K562 (cell line): ENCODE data around the gene DZIP1. TPM values are rescaled to one million over a fixed set of nuclear protein-coding genes. Genes with fewer than 3 reads are reported as not detected.

Experiments used
- ATAC-seq: fragments of 200-7000 bp; cut with Tn5 transposase; 3 replicates; pipeline ENCODE4 v1.9.1; 2020; ENCODE audit warnings: moderate library complexity
- Bru-seq: library from RNA; stranded (reverse); fragments of 400-500 nt; gene quantifications from one replicate; lab custom pipeline; 2021; lab: Mats Ljungman, UMichigan
- BruChase-seq, 2 experiments: library from RNA; stranded (reverse); fragments of 400-500 nt; gene quantifications; one replicate each; lab custom pipeline; 2021; lab: Mats Ljungman, UMichigan
- BruUV-seq: library from RNA; stranded (reverse); fragments of 400-500 nt; replicated peaks from 2 replicates; lab custom pipeline; 2021; lab: Mats Ljungman, UMichigan
- CTCF ChIA-PET: fragments of 300-600 bp; formaldehyde crosslinking; extraction: SDS; loops from one replicate; lab custom pipeline; 2021; ENCODE audit warnings: low intra/inter-chr PET ratio; lab: Yijun Ruan, JAX
- POLR2A ChIA-PET: fragments of 300-600, 350-650 bp; sonication (Branson Sonifier 250); formaldehyde crosslinking; extraction: SDS; loops from one replicate; lab custom pipeline; 2021; ENCODE audit warnings: antibody characterized with exemption, inconsistent platforms; lab: Yijun Ruan, JAX
- DNase-seq, 4 experiments: peaks; one replicate each; pipeline versions ENCODE4 v3.0.0 to v3.0.0-alpha.2; 2011 to 2018; ENCODE audit warnings: low spot score in 3 of 4, mixed read lengths in 3 of 4; ENCODE audit errors: extremely low read depth in 1 of 4
- FAIRE-seq: peaks from 2 replicates; lab custom pipeline; 2011; peaks lifted over from hg19 to GRCh38; lab: Jason Lieb, UNC
- H2AFZ ChIP-seq: 2 replicates; pipeline ENCODE4 v1.6.0; 2011; ENCODE audit warnings: low read depth, low read length, control low read depth, inconsistent platforms
- H3K27ac ChIP-seq: fragments of 200-600 bp; 3 replicates; pipeline ENCODE4 v1.8.0; 2011; ENCODE audit warnings: low read depth, mild to moderate bottlenecking, control low read depth, inconsistent platforms, low read length, moderate library complexity, mixed read lengths; ENCODE audit errors: extremely low read depth
- H3K27me3 ChIP-seq, 2 experiments: fragments of 300-600 bp in 1 of 2; 2 replicates in 1 of 2; 3 replicates in 1 of 2; pipeline versions ENCODE4 v1.6.0 to v1.8.0; 2011; ENCODE audit warnings: inconsistent platforms in 2 of 2, low read length in 2 of 2, mild to moderate bottlenecking in 1 of 2, mixed read lengths in 1 of 2, moderate library complexity in 1 of 2; ENCODE audit not compliant: control insufficient read depth in 2 of 2, insufficient read depth in 2 of 2
- H3K36me3 ChIP-seq: fragments of 300-600 bp; 3 replicates; pipeline ENCODE4 v1.8.0; 2011; ENCODE audit warnings: mild to moderate bottlenecking, low read length, inconsistent platforms; ENCODE audit not compliant: control insufficient read depth, insufficient read depth
- H3K4me1 ChIP-seq, 2 experiments: fragments of 200-600 bp in 1 of 2; replicated peaks in 1 of 2; 2 replicates in 1 of 2; 3 replicates in 1 of 2; pipeline versions ENCODE4 v1.5.1 to v1.8.0; 2011; ENCODE audit warnings: inconsistent platforms in 2 of 2, low read length in 2 of 2, mild to moderate bottlenecking in 1 of 2, mixed read lengths in 1 of 2, moderate library complexity in 1 of 2; ENCODE audit not compliant: control insufficient read depth in 2 of 2, insufficient read depth in 2 of 2
- H3K4me2 ChIP-seq: 2 replicates; pipeline ENCODE4 v1.6.1; 2011; ENCODE audit warnings: low read length, control low read depth, inconsistent platforms, mixed read lengths; ENCODE audit not compliant: insufficient read depth
- H3K4me3 ChIP-seq: fragments of 200-600 bp; sonication (generic), shearing (Covaris generic); 2 replicates; pipeline ENCODE4 v1.5.1; 2016; ENCODE audit warnings: control low read depth, inconsistent platforms
- H3K79me2 ChIP-seq: fragments of 200-600 bp; 3 replicates; pipeline ENCODE4 v1.8.0; 2011; ENCODE audit warnings: low read length, inconsistent platforms; ENCODE audit not compliant: control insufficient read depth, insufficient read depth
- H3K9ac ChIP-seq, 2 experiments: 2 replicates each; pipeline versions ENCODE4 v1.6.0 to v1.6.1; 2011; ENCODE audit warnings: low read depth in 2 of 2, low read length in 2 of 2, control low read depth in 1 of 2, inconsistent platforms in 1 of 2, mild to moderate bottlenecking in 1 of 2, mixed read lengths in 1 of 2; ENCODE audit not compliant: insufficient read depth in 1 of 2
- H3K9me1 ChIP-seq: one replicate; pipeline ENCODE4 v1.6.0; 2011; ENCODE audit warnings: inconsistent platforms, mild to moderate bottlenecking, low read length, moderate library complexity; ENCODE audit not compliant: control insufficient read depth, insufficient read depth
- H3K9me3 ChIP-seq: replicated peaks from 2 replicates; pipeline ENCODE4 v1.5.1; 2011; ENCODE audit warnings: low read depth, low read length, inconsistent platforms; ENCODE audit not compliant: control insufficient read depth, insufficient read depth
- H4K20me1 ChIP-seq: replicated peaks from 2 replicates; pipeline ENCODE4 v1.6.1; 2011; ENCODE audit warnings: low read length, inconsistent platforms, mixed read lengths; ENCODE audit not compliant: control insufficient read depth, insufficient read depth
- ARID3B ChIP-seq: fragments of 250-450 bp; sonication (Bioruptor Pico); IDR thresholded peaks from 2 replicates; pipeline ENCODE4 v1.4.0; 2020; ENCODE audit warnings: borderline replicate concordance
- BMI1 ChIP-seq: fragments of 150-350 bp; IDR thresholded peaks from 2 replicates; pipeline ENCODE4 v1.6.1; 2014; ENCODE audit warnings: low read length
- E2F3 ChIP-seq: fragments of 250-450 bp; sonication (Bioruptor Pico); IDR thresholded peaks from 2 replicates; pipeline ENCODE4 v1.4.0; 2020; ENCODE audit warnings: mild to moderate bottlenecking
- IRF2 ChIP-seq: sonication (generic); formaldehyde crosslinking; IDR thresholded peaks from 2 replicates; pipeline ENCODE4 v1.8.1; 2022; ENCODE audit warnings: mild to moderate bottlenecking, missing genetic modification reagents
- NFYB ChIP-seq: IDR thresholded peaks from 2 replicates; pipeline ENCODE4 v1.6.1; 2011; ENCODE audit warnings: mild to moderate bottlenecking, moderate library complexity; ENCODE audit not compliant: insufficient read length; ENCODE audit errors: extremely low read depth
- POLR2AphosphoS5 ChIP-seq: IDR thresholded peaks from 2 replicates; pipeline ENCODE4 v1.6.1; 2011; ENCODE audit warnings: mild to moderate bottlenecking, low read depth, low read length, moderate library complexity; ENCODE audit not compliant: control insufficient read depth, insufficient read depth
- PURB ChIP-seq: sonication (generic); formaldehyde crosslinking; IDR thresholded peaks from 2 replicates; pipeline ENCODE4 v1.9.0; 2021; ENCODE audit warnings: low read depth, mild to moderate bottlenecking, missing genetic modification reagents
- RFX5 ChIP-seq: IDR thresholded peaks from 2 replicates; pipeline ENCODE4 v1.6.1; 2011; ENCODE audit warnings: low read depth, mild to moderate bottlenecking, improper control_type of control experiment, low read length
- SP2 ChIP-seq: IDR thresholded peaks from 2 replicates; pipeline ENCODE4 v1.6.1; 2011; ENCODE audit warnings: mild to moderate bottlenecking, low read depth, low read length, moderate library complexity; ENCODE audit not compliant: poor library complexity, severe bottlenecking; ENCODE audit errors: extremely low read depth
- WGBS: fragments of 100-300 bp; shearing (Covaris generic); methylation state at CpG from one replicate; pipeline ENCODE4 v1.1.6; 2016; ENCODE audit warnings: low coverage, mixed read lengths; ENCODE audit not compliant: insufficient coverage; ENCODE audit errors: missing lambda C conversion rate; 5-methylcytosine and 5-hydroxymethylcytosine counted together
- in situ Hi-C: fragments of 300-500 bp; cut with MboI; formaldehyde crosslinking; loops from 4 replicates; pipeline ENCODE4 v1.15.0; 2018; ENCODE audit warnings: inconsistent platforms, mixed read lengths
- intact Hi-C: fragments of 100-400 bp; cut with micrococcal nuclease; formaldehyde crosslinking; loops from 2 replicates; pipeline ENCODE4 v1.14.2; 2022
- long read RNA-seq, 3 experiments: library from polyadenylated mRNA in 2 of 3; library from RNA in 1 of 3; unstranded in 2 of 3; stranded (forward) in 1 of 3; transcript quantifications; one replicate each; pipeline ENCODE4 v2.0.0, GENCODE V29; 2019 to 2022
- polyA minus RNA-seq, 3 experiments: library from RNA; depleted of rRNA, polyadenylated mRNA; stranded (reverse); fragments of >200 nt; gene quantifications; 2 replicates each; pipeline ENCODE4 v1.2.3, GENCODE V29; 2011
- polyA plus RNA-seq, 8 experiments: library from polyadenylated mRNA; depleted of rRNA in 4 of 8; stranded (reverse) in 5 of 8; unstranded in 3 of 8; fragments of >200 nt; fragmentation: Nextera tagmentation in 2 of 8; fragmentation: Illumina TruSeq in 1 of 8; extraction: Ambion mirVana in 2 of 8; extraction: Trizol in 1 of 8; gene quantifications; 2 replicates each; pipeline versions ENCODE4 v1.2.1 to v1.2.3, GENCODE V29; 2011 to 2014; ENCODE audit warnings: inconsistent platforms in 1 of 8, missing spikeins in 1 of 8
- total RNA-seq, 7 experiments: library from RNA; depleted of rRNA in 6 of 7; stranded (reverse); fragments of >200 nt in 6 of 7; fragmentation: Illumina TruSeq in 2 of 7; extraction: Trizol in 2 of 7; gene quantifications; 2 replicates each; pipeline versions ENCODE4 v1.2.1 to v1.2.3, GENCODE V29; 2011 to 2021; ENCODE audit warnings: low replicate concordance in 1 of 7
- TF ChIP-seq, protein P1 (sequence below): fragments of 150-350 bp; conservative IDR thresholded peaks from 2 replicates; pipeline ENCODE4 v1.6.1; 2014; ENCODE audit warnings: low read length

DZIP1 gene, protein sequence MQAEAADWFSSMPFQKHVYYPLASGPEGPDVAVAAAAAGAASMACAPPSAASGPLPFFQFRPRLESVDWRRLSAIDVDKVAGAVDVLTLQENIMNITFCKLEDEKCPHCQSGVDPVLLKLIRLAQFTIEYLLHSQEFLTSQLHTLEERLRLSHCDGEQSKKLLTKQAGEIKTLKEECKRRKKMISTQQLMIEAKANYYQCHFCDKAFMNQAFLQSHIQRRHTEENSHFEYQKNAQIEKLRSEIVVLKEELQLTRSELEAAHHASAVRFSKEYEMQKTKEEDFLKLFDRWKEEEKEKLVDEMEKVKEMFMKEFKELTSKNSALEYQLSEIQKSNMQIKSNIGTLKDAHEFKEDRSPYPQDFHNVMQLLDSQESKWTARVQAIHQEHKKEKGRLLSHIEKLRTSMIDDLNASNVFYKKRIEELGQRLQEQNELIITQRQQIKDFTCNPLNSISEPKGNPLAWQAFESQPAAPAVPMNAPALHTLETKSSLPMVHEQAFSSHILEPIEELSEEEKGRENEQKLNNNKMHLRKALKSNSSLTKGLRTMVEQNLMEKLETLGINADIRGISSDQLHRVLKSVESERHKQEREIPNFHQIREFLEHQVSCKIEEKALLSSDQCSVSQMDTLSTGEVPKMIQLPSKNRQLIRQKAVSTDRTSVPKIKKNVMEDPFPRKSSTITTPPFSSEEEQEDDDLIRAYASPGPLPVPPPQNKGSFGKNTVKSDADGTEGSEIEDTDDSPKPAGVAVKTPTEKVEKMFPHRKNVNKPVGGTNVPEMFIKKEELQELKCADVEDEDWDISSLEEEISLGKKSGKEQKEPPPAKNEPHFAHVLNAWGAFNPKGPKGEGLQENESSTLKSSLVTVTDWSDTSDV
- not detected in 2 replicates for total RNA-seq (2011; cell fraction: chromatin; rRNA removed; ENCODE audit: low replicate concordance)
- total RNA-seq (2011; cell fraction: nucleolus; rRNA removed): not detected in 2 replicates
- not detected in 2 replicates for total RNA-seq (2011; cell fraction: nucleoplasm; rRNA removed)
- total RNA-seq (2014; rRNA removed) (not detected in 2 replicates), total RNA-seq (2014; rRNA removed; fragmentation: Illumina TruSeq; extraction: Trizol) (not detected in 2 replicates), total RNA-seq (2015; rRNA removed; fragmentation: Illumina TruSeq; extraction: Trizol) (not detected in 2 replicates), total RNA-seq (2021) (0.07 TPM in 2 replicates), polyA plus RNA-seq (2011; rRNA removed) (not detected in 2 replicates), polyA plus RNA-seq (2014; fragmentation: Illumina TruSeq; extraction: Trizol) (not detected in 2 replicates), polyA plus RNA-seq (2014; fragmentation: Nextera tagmentation; extraction: Ambion mirVana) (not detected), polyA plus RNA-seq (2014; rRNA removed) (not detected in 2 replicates), polyA minus RNA-seq (2011; rRNA and poly(A)+ RNA removed) (not detected in 2 replicates), Bru-seq, nascent RNA (percentile 5 among the genes with signal in this experiment), BruChase-seq, experiment 1, labeled RNA remaining after a 2-hour chase (percentile 10 among the genes with signal in this experiment), BruChase-seq, experiment 2, labeled RNA remaining after a 6-hour chase (percentile 2 among the genes with signal in this experiment)
- 0.01 TPM in 1 of 2 replicates, not detected in the other for polyA plus RNA-seq (2011; cell fraction: cytosol; rRNA removed)
- not detected in 2 replicates for polyA plus RNA-seq (2011; cell fraction: nucleus; rRNA removed)
- not detected in 2 replicates for polyA plus RNA-seq (2012)
- polyA minus RNA-seq (2011; cell fraction: cytosol; rRNA and poly(A)+ RNA removed): not detected in 2 replicates
- not detected in 2 replicates for polyA minus RNA-seq (2011; cell fraction: nucleus; rRNA and poly(A)+ RNA removed)
- long read RNA-seq, experiment 1: 0 reads
- long read RNA-seq, experiment 2: 0 reads
- long read RNA-seq, experiment 3: 0 reads

- ChIA-PET CTCF (no interaction called here), POLR2A (no interaction called here)
- Histone ChIP-seq H3K79me2 (no peaks in the 10 kb centered on the region), H4K20me1 (no peaks in the 10 kb centered on the region), H3K9me1 (no peaks in the 10 kb centered on the region), H3K36me3 (no peaks in the 10 kb centered on the region), H3K4me1 (peaks cover 0 to 17% of the 10 kb centered on the region in 2 experiments; a peak in 2 of 5 replicates), H3K9ac (no peak within 1 kb of the TSS), H3K4me2 (no peak within 1 kb of the TSS), H2AFZ (no peak within 1 kb of the TSS), H3K4me3 (no peak within 1 kb of the TSS), H3K27ac (no peak within 1 kb of the TSS), H3K27me3 (peaks cover 13 to 24% of the 10 kb centered on the region in 2 experiments), H3K9me3 (no peaks in the 10 kb centered on the region)
- intact Hi-C loops: no loop called here
- in situ Hi-C loops: no loop called here
- FAIRE-seq (no peak), DNase-seq (peak in 1 of 4 experiments; percentile 11), ATAC-seq (0 out of 3 replicates have a peak, but pooled peaks have one; percentile 42)
- BruUV-seq: no TSS peak
- 21% methylated on average over 14 of the region's 30 CpGs for WGBS
- TF ChIP-seq BMI1: no peak
- TF ChIP-seq, protein P1, sequence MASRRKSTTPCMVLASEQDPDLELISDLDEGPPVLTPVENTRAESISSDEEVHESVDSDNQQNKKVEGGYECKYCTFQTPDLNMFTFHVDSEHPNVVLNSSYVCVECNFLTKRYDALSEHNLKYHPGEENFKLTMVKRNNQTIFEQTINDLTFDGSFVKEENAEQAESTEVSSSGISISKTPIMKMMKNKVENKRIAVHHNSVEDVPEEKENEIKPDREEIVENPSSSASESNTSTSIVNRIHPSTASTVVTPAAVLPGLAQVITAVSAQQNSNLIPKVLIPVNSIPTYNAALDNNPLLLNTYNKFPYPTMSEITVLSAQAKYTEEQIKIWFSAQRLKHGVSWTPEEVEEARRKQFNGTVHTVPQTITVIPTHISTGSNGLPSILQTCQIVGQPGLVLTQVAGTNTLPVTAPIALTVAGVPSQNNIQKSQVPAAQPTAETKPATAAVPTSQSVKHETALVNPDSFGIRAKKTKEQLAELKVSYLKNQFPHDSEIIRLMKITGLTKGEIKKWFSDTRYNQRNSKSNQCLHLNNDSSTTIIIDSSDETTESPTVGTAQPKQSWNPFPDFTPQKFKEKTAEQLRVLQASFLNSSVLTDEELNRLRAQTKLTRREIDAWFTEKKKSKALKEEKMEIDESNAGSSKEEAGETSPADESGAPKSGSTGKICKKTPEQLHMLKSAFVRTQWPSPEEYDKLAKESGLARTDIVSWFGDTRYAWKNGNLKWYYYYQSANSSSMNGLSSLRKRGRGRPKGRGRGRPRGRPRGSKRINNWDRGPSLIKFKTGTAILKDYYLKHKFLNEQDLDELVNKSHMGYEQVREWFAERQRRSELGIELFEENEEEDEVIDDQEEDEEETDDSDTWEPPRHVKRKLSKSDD: no peak
- TF ChIP-seq PURB: no peak
- TF ChIP-seq IRF2 (CRISPR knock-in tag): no peak
- no peak for TF ChIP-seq SP2
- no peak for TF ChIP-seq NFYB
- no peak for TF ChIP-seq E2F3 (CRISPR knock-in tag)
- no peak for TF ChIP-seq ARID3B (CRISPR knock-in tag)
- TF ChIP-seq POLR2AphosphoS5: no peak
- TF ChIP-seq RFX5: no peak
Observed at GRCh38 chr13:95644601-95645052, at the start of gene DZIP1. TSS of gene DZIP1 (minus strand) at chr13:95644706. CDS start at chr13:95642029, 2,677 bp downstream.
